Upper lobe of left lung (tissue), 6 donors: ENCODE data around the gene GFOD1. TPM values are rescaled to one million over a fixed set of nuclear protein-coding genes. Genes with fewer than 3 reads are reported as not detected.

Source experiments
- ATAC-seq, 2 donors: fragments of 200-7000 bp; cut with Tn5 transposase; one replicate each; pipeline ENCODE4 v1.9.1; 2022; ENCODE audit warnings: mild to moderate bottlenecking in 2 of 2, moderate library complexity in 2 of 2; ENCODE audit not compliant: low FRiP score in 2 of 2
- DNase-seq, 2 donors: peaks; one replicate each; pipeline ENCODE4 v3.0.0-alpha.2; 2019 to 2020
- H3K27ac ChIP-seq, 4 donors: fragments of 200-600 bp; sonication (generic); one replicate each; pipeline ENCODE4 v1.5.1; 2016 to 2019
- H3K27me3 ChIP-seq, 4 donors: fragments of 200-600 bp; sonication (generic); one replicate each; pipeline ENCODE4 v1.5.1; 2017 to 2019
- H3K36me3 ChIP-seq, 4 donors: fragments of 200-600 bp; sonication (generic); one replicate each; pipeline ENCODE4 v1.5.1; 2016 to 2019
- H3K4me1 ChIP-seq, 4 donors: fragments of 200-600 bp; sonication (generic); one replicate each; pipeline ENCODE4 v1.5.1; 2018 to 2019
- H3K4me3 ChIP-seq, 4 donors: fragments of 200-600 bp; sonication (generic); one replicate each; pipeline ENCODE4 v1.5.1; 2017 to 2019; ENCODE audit warnings: mild to moderate bottlenecking in 2 of 4, moderate library complexity in 1 of 4
- H3K9me3 ChIP-seq, 4 donors: fragments of 200-600 bp; sonication (generic); one replicate each; pipeline ENCODE4 v1.5.1; 2018 to 2019
- EP300 ChIP-seq, 4 donors: sonication (generic); formaldehyde crosslinking; IDR thresholded peaks; one replicate each; pipeline ENCODE4 v1.5.1; 2017; ENCODE audit warnings: antibody characterized with exemption in 4 of 4, control low read depth in 2 of 4
- POLR2A ChIP-seq, 4 donors: fragments of 450-650 bp; IDR thresholded peaks; one replicate each; pipeline ENCODE4 v1.5.1; 2016 to 2017; ENCODE audit warnings: antibody characterized with exemption in 4 of 4, mild to moderate bottlenecking in 2 of 4
- POLR2AphosphoS5 ChIP-seq, 2 donors: sonication (generic); formaldehyde crosslinking; IDR thresholded peaks; one replicate each; pipeline ENCODE4 v1.5.1; 2017; ENCODE audit warnings: antibody characterized with exemption in 2 of 2
- WGBS, 2 donors: methylation state at CpG; one replicate each; pipeline ENCODE4 v1.1.5; 2017 to 2018; 5-methylcytosine and 5-hydroxymethylcytosine counted together
- total RNA-seq, 6 donors: library from RNA; depleted of rRNA in 4 of 6; stranded (reverse); fragments of >200 nt in 4 of 6; gene quantifications; one replicate each; pipeline versions ENCODE4 v1.1.0 to v1.2.1, GENCODE V29; 2016 to 2021
- TF ChIP-seq, protein P1 (sequence below), 6 experiments: fragments of 450-650 bp in 4 of 6; fragments of 200-600 bp in 2 of 6; sonication (generic) in 2 of 6; IDR thresholded peaks; one replicate each; pipeline ENCODE4 v1.5.1; 2016 to 2019; ENCODE audit warnings: antibody characterized with exemption in 6 of 6
- donor health status: DM: no; HTN: no; CAD: no; lungs with moderate emphysema.
- donor health status: DM: no; HTN: yes; CAD: no; lungs with severe emphysema.

The GFOD1 gene
- total RNA-seq, 6 donors from 2014 or later: 22.8 to 37.7 (median 25.8) TPM

DNA sequence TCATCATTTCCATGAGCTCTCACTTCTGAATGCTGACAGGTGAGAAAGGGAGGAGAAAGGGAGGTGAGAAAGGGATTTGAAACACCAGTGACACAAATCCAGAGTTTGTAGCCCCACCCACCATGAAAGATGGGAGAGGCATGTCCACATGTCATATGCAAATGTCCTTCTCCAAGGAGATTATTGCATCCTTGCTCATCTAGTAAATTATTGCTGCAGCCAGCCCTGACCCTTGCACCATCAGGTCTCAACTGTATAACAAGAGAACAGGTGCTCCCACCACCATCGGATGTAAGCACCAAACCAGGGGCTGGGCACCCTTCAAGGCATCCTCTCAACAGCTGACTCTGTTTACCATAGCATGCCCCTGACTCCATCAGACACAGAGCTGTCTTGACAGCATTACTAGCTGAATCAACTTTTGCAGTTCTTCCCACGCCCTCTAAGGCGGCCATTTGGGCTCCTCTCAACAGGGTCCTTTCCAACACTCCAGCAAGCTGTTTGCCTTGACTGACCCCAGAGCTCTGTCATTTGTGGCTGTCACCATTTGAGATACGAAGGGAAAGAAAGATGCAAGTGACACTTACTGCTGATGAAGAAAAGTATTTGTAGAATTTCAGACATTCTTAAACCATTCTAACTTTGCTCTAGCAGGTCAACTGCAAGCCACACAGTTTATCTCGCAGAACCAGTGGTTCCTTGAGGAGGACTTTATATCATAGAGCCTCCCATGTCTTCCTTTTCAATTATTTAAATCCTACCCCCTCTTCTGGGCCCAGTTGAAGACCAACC is 14.2 kb downstream of the GFOD1 start:
- DNase-seq (no peak), ATAC-seq (no peak)
- Histone ChIP-seq H3K9me3 (no peaks in the 10 kb centered on the region), H3K27ac (no peak overlapping the region), H3K4me3 (no peak overlapping the region), H3K27me3 (no peaks in the 10 kb centered on the region), H3K36me3 (peaks cover 0 to 1% (median under 1%) of the 10 kb centered on the region in 4 donors), H3K4me1 (peaks cover 0 to 11% (median 8%) of the 10 kb centered on the region in 4 donors)
- 86% methylated on average over 5 of the region's 5 CpGs for WGBS, 2 donors
- no peak for TF ChIP-seq POLR2A (IDR thresholded peaks at IDR 0.05)
- no peak for TF ChIP-seq POLR2AphosphoS5 (IDR thresholded peaks at IDR 0.05)
- TF ChIP-seq, protein P1, sequence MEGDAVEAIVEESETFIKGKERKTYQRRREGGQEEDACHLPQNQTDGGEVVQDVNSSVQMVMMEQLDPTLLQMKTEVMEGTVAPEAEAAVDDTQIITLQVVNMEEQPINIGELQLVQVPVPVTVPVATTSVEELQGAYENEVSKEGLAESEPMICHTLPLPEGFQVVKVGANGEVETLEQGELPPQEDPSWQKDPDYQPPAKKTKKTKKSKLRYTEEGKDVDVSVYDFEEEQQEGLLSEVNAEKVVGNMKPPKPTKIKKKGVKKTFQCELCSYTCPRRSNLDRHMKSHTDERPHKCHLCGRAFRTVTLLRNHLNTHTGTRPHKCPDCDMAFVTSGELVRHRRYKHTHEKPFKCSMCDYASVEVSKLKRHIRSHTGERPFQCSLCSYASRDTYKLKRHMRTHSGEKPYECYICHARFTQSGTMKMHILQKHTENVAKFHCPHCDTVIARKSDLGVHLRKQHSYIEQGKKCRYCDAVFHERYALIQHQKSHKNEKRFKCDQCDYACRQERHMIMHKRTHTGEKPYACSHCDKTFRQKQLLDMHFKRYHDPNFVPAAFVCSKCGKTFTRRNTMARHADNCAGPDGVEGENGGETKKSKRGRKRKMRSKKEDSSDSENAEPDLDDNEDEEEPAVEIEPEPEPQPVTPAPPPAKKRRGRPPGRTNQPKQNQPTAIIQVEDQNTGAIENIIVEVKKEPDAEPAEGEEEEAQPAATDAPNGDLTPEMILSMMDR (IDR thresholded peaks at IDR 0.05): no peak
- no peak for TF ChIP-seq EP300 (IDR thresholded peaks at IDR 0.05)

DNA sequence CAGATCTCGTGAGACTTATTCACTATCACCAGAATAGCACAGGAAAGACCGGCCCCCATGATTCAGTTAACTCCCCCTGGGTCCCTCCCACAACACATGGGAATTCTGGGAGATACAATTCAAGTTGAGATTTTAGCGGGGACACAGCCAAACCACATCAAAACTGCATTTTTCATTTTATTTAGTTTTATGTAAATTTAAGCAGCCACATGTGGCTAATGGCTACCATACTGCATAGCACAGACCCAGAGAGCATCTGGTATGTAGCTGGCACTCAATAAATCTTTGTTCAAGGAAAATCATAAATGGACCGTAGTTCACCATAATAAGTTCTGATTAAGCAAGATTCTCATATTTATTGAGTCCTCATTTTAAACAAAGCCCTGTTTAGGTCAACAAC is 15.3 kb downstream of the GFOD1 start:
- DNase-seq: no peak
- H3K27me3 ChIP-seq: no peaks in the 10 kb centered on the region

DNA sequence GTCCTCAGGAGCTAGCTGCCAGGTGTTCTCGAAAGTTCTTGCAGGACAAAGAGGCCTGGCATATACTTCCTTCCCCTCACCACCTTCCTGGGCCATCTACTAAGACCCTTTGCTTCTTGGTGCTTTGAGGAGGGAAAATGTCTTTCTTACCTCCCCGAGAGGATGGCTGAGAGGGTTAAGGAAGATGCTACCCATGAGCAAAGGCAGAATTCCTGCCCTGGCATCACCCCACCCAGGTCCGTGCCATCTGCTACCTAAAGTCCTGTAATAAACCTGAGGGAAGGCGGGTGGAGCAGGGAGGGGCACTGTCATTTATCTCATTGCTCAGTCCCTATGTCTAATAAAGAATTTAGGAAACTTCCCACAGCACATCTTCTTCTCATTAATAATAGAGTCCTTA is 16.2 kb downstream of the GFOD1 start:
- no peak overlapping the region for H3K27ac ChIP-seq
- TF ChIP-seq, protein P1 (IDR thresholded peaks at IDR 0.05): no peak
- TF ChIP-seq EP300 (IDR thresholded peaks at IDR 0.05) (no peak), POLR2A (IDR thresholded peaks at IDR 0.05) (no peak), POLR2AphosphoS5 (IDR thresholded peaks at IDR 0.05) (no peak)
- H3K27me3 ChIP-seq: no peaks in the 10 kb centered on the region
- ATAC-seq: no peak
- H3K4me3 ChIP-seq: no peak overlapping the region
- 72% methylated on average over 4 of the region's 4 CpGs for WGBS, 2 donors
- no peaks in the 10 kb centered on the region for H3K9me3 ChIP-seq
- H3K36me3 ChIP-seq: no peaks in the 10 kb centered on the region
- H3K4me1 ChIP-seq: peaks cover 8 to 21% (median 18%) of the 10 kb centered on the region in 4 donors
- no peak for DNase-seq

More for the DNA sequence above, 15.3 kb downstream of the GFOD1 start:
- H3K4me3 ChIP-seq: no peak overlapping the region
- H3K4me1 ChIP-seq: peaks cover 7 to 14% (median 11%) of the 10 kb centered on the region in 4 donors
- 56 to 68% methylated on average over 4 of the region's 4 CpGs for WGBS, 2 donors
- no peaks in the 10 kb centered on the region for H3K36me3 ChIP-seq
- ATAC-seq: no peak
- TF ChIP-seq POLR2A (IDR thresholded peaks at IDR 0.05) (no peak), EP300 (IDR thresholded peaks at IDR 0.05) (no peak), POLR2AphosphoS5 (IDR thresholded peaks at IDR 0.05) (no peak)
- TF ChIP-seq, protein P1 (IDR thresholded peaks at IDR 0.05): no peak
- no peak overlapping the region for H3K27ac ChIP-seq
- H3K9me3 ChIP-seq: no peaks in the 10 kb centered on the region

DNA sequence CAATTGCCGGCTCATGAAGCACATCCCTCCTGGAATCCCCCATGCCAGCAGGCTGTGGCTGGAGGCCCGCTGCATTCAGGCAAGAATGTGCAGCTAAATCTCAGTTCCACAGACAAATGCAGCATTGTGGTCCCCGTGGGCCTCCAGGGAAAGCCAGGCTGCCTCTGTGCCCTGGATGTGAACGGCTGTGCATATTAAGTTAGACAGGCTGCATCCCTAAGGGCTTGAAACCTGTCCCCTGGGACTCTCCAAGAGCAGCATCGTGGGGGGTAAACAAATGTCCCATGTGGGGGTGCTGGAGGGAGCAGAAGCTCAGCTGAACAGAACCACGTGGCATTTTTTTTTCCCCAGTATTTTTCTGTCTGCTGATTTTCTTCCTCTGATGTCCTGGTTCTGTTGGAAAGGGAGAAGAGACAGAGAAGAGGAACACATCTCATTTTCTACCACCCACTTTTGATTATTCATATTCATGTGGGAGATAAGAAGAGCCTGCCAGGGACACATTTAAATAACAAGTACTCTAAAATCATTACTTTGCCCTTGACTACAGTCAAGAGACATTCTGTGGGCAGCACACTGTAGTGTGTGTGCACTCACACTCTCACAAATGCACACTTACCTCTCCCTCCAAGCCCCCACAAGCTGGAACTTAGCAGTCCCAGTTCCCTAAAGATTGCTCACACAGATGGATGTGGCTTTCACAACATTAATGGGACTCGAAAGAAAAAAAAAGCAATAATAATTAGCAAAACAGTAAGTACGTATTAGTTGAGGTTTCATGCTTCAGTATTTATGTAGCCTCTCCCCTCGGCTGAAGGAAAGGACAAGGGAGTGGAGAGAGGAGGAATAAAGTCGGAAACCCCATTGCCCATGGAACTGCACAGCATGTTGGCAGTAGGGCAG is 16.9 kb downstream of the GFOD1 start:
- H3K27ac ChIP-seq: no peak overlapping the region
- H3K9me3 ChIP-seq: no peaks in the 10 kb centered on the region
- H3K36me3 ChIP-seq: no peaks in the 10 kb centered on the region
- no peaks in the 10 kb centered on the region for H3K27me3 ChIP-seq
- no peak for ATAC-seq
- peaks cover 14 to 26% (median 21%) of the 10 kb centered on the region in 4 donors for H3K4me1 ChIP-seq
- 74 to 75% methylated on average over 10 of the region's 10 CpGs for WGBS, 2 donors
- H3K4me3 ChIP-seq: no peak overlapping the region
- TF ChIP-seq, protein P1 (IDR thresholded peaks at IDR 0.05): no peak
- TF ChIP-seq POLR2A (IDR thresholded peaks at IDR 0.05): no peak
- no peak for TF ChIP-seq EP300 (IDR thresholded peaks at IDR 0.05)
- TF ChIP-seq POLR2AphosphoS5 (IDR thresholded peaks at IDR 0.05): no peak
- DNase-seq: no peak
